Measurements from ENCODE around the gene LRRC31.

LRRC31 gene

GRCh38 chr3:169886671-169887070 is 16.9 kb upstream of the LRRC31 start:
- CTCF ChIA-PET = interaction anchor here (1.2 to 1.4 kb wide), 2 partner anchors 17 to 25 kb away, joined by 3 to 5 read pairs; no protein-coding TSS in a partner anchor
- no peak for DNase-seq (ENCODE audit: extremely low spot score)
- TF ChIP-seq CTCF (IDR thresholded peaks at IDR 0.05; ENCODE audit: control extremely low read depth, extremely low read depth, low read depth, missing control alignments) = no peak
- POLR2A ChIA-PET = no interaction called here

GRCh38 chr3:169880576-169881250 is 11.0 kb upstream of the LRRC31 start:
- TF ChIP-seq CTCF (IDR thresholded peaks at IDR 0.05; ENCODE audit: control extremely low read depth, extremely low read depth, low read depth, missing control alignments) = no peak
- POLR2A ChIA-PET = no interaction called here
- no peak for DNase-seq (ENCODE audit: extremely low spot score)
- CTCF ChIA-PET = interaction anchor here (0.8 to 1.6 kb wide), 5 partner anchors 13 to 243 kb away, joined by 3 to 6 read pairs (median 3); no protein-coding TSS in a partner anchor

- CTCF ChIA-PET = interaction anchor here (0.8 to 1.6 kb wide), 2 partner anchors 14 to 15 kb away, joined by 3 to 6 read pairs; no protein-coding TSS in a partner anchor
- no peak for TF ChIP-seq CTCF (IDR thresholded peaks at IDR 0.05; ENCODE audit: control extremely low read depth, extremely low read depth, low read depth, missing control alignments)
- no peak for DNase-seq (ENCODE audit: extremely low spot score)
- POLR2A ChIA-PET = no interaction called here
Measured at GRCh38 chr3:169879845-169880575, 10.3 kb upstream of the LRRC31 start.

GRCh38 chr3:169879013-169879557 is 9.3 kb upstream of the LRRC31 start:
- no peak for DNase-seq (ENCODE audit: extremely low spot score)
- TF ChIP-seq CTCF (IDR thresholded peaks at IDR 0.05; ENCODE audit: control extremely low read depth, extremely low read depth, low read depth, missing control alignments) = no peak
- ChIA-PET CTCF (no interaction called here), POLR2A (no interaction called here)

GRCh38 chr3:169871129-169871886 is 1.6 kb upstream of the LRRC31 start:
- POLR2A ChIA-PET = no interaction called here
- TF ChIP-seq CTCF (IDR thresholded peaks at IDR 0.05; ENCODE audit: control extremely low read depth, extremely low read depth, low read depth, missing control alignments) = no peak
- no peak for DNase-seq (ENCODE audit: extremely low spot score)
- CTCF ChIA-PET = interaction anchor here (4.1 kb wide), 1 partner anchor 9 kb away, joined by 17 read pairs; no protein-coding TSS in a partner anchor

GRCh38 chr3:169868369-169868768 is 1.4 kb downstream of the LRRC31 start:
- POLR2A ChIA-PET = no interaction called here
- no peak for DNase-seq (ENCODE audit: extremely low spot score)
- TF ChIP-seq CTCF (IDR thresholded peaks at IDR 0.05; ENCODE audit: control extremely low read depth, extremely low read depth, low read depth, missing control alignments) = no peak
- CTCF ChIA-PET = interaction anchor here (1.1 to 1.3 kb wide), 3 partner anchors 9 to 153 kb away, joined by 3 to 6 read pairs (median 3); no protein-coding TSS in a partner anchor
